H9 (cell line): Measurements from ENCODE around the gene TMEM109. TPM values are rescaled to one million over a fixed set of nuclear protein-coding genes. Genes with fewer than 3 reads are reported as not detected.

Experiments used
- DNase-seq: peaks from one replicate; pipeline ENCODE4 v3.0.0-alpha.2; 2017
- H2AFZ ChIP-seq: one replicate; pipeline ENCODE4 v1.6.1; 2013; ENCODE audit warnings: mild to moderate bottlenecking, low read length, control low read depth, moderate library complexity
- H2AK5ac ChIP-seq: 2 replicates; pipeline ENCODE4 v1.6.1; 2013; ENCODE audit warnings: low read length, control low read depth, mixed read lengths; ENCODE audit not compliant: insufficient read length
- H2BK120ac ChIP-seq: one replicate; pipeline ENCODE4 v1.6.1; 2013; ENCODE audit warnings: low read depth, mild to moderate bottlenecking, low read length, control low read depth, inconsistent platforms; ENCODE audit not compliant: poor library complexity, severe bottlenecking
- H2BK12ac ChIP-seq: 2 replicates; pipeline ENCODE4 v1.6.1; 2013; ENCODE audit warnings: low read length, control low read depth, mixed read lengths, low read depth; ENCODE audit not compliant: insufficient read length
- H2BK15ac ChIP-seq: 2 replicates; pipeline ENCODE4 v1.6.1; 2013; ENCODE audit warnings: low read depth, low read length, control low read depth
- H2BK20ac ChIP-seq: one replicate; pipeline ENCODE4 v1.6.1; 2013; ENCODE audit warnings: low read depth, mild to moderate bottlenecking, low read length, control low read depth, inconsistent platforms; ENCODE audit not compliant: poor library complexity, severe bottlenecking
- H2BK5ac ChIP-seq: 2 replicates; pipeline ENCODE4 v1.6.1; 2013; ENCODE audit warnings: low read length, control low read depth, mixed read lengths; ENCODE audit not compliant: insufficient read length
- H3K14ac ChIP-seq: 2 replicates; pipeline ENCODE4 v1.6.1; 2013; ENCODE audit warnings: low read length, control low read depth; ENCODE audit not compliant: insufficient read depth
- H3K18ac ChIP-seq: 2 replicates; pipeline ENCODE4 v1.6.1; 2013; ENCODE audit warnings: low read depth, mild to moderate bottlenecking, mixed read lengths, low read length, control low read depth; ENCODE audit not compliant: insufficient read length
- H3K23ac ChIP-seq: 2 replicates; pipeline ENCODE4 v1.6.1; 2013; ENCODE audit warnings: low read length, control low read depth, mixed read lengths, low read depth; ENCODE audit not compliant: insufficient read length
- H3K23me2 ChIP-seq: 2 replicates; pipeline ENCODE4 v1.6.1; 2013; ENCODE audit warnings: low read depth, mild to moderate bottlenecking, mixed read lengths, low read length, control low read depth; ENCODE audit not compliant: insufficient read length, poor library complexity, severe bottlenecking
- H3K27ac ChIP-seq: 2 replicates; pipeline ENCODE4 v1.5.1; 2013; ENCODE audit warnings: low read length, control low read depth, mixed read lengths, low read depth; ENCODE audit not compliant: insufficient read length
- H3K27me3 ChIP-seq: 2 replicates; pipeline ENCODE4 v1.6.1; 2013; ENCODE audit warnings: low read length, control low read depth, inconsistent platforms; ENCODE audit not compliant: insufficient read depth
- H3K4ac ChIP-seq: 2 replicates; pipeline ENCODE4 v1.6.1; 2013; ENCODE audit warnings: low read depth, mild to moderate bottlenecking, control low read depth, inconsistent platforms, low read length, moderate library complexity
- H3K4me1 ChIP-seq: 2 replicates; pipeline ENCODE4 v1.6.1; 2013; ENCODE audit warnings: low read length, control low read depth, inconsistent platforms; ENCODE audit not compliant: insufficient read depth
- H3K4me2 ChIP-seq: 2 replicates; pipeline ENCODE4 v1.6.1; 2013; ENCODE audit warnings: low read length, control low read depth, mixed read lengths; ENCODE audit not compliant: insufficient read length, insufficient read depth
- H3K56ac ChIP-seq: 2 replicates; pipeline ENCODE4 v1.6.1; 2013; ENCODE audit warnings: low read depth, mild to moderate bottlenecking, mixed read lengths, low read length, control low read depth; ENCODE audit not compliant: insufficient read length
- H3K79me1 ChIP-seq: 2 replicates; pipeline ENCODE4 v1.6.1; 2013; ENCODE audit warnings: low read depth, mild to moderate bottlenecking, moderate library complexity, low read length, control low read depth, inconsistent platforms; ENCODE audit not compliant: insufficient read depth, poor library complexity, severe bottlenecking
- H3K79me2 ChIP-seq: 2 replicates; pipeline ENCODE4 v1.6.1; 2013; ENCODE audit warnings: low read length, control low read depth, inconsistent platforms; ENCODE audit not compliant: insufficient read depth
- H3K9ac ChIP-seq: 2 replicates; pipeline ENCODE4 v1.6.1; 2013; ENCODE audit warnings: low read length, control low read depth, mixed read lengths; ENCODE audit not compliant: insufficient read length; ENCODE audit errors: extremely low read depth
- H3K9me3 ChIP-seq: one replicate; pipeline ENCODE4 v1.6.1; 2013; ENCODE audit warnings: low read depth, low read length, inconsistent platforms; ENCODE audit not compliant: control insufficient read depth
- H3T11ph ChIP-seq: one replicate; pipeline ENCODE4 v1.6.1; 2013; ENCODE audit warnings: mild to moderate bottlenecking, low read length, control low read depth, inconsistent platforms
- H4K20me1 ChIP-seq: one replicate; pipeline ENCODE4 v1.6.1; 2013; ENCODE audit not compliant: control insufficient read depth, insufficient read length, insufficient read depth
- H4K5ac ChIP-seq: 2 replicates; pipeline ENCODE4 v1.6.1; 2013; ENCODE audit warnings: low read depth, mild to moderate bottlenecking, mixed read lengths, low read length, control low read depth; ENCODE audit not compliant: insufficient read length
- H4K8ac ChIP-seq: replicated peaks from 2 replicates; pipeline ENCODE4 v1.6.1; 2013; ENCODE audit warnings: low read length, control low read depth, mixed read lengths, low read depth; ENCODE audit not compliant: insufficient read length
- H4K91ac ChIP-seq: 2 replicates; pipeline ENCODE4 v1.6.1; 2013; ENCODE audit warnings: low read depth, mild to moderate bottlenecking, moderate library complexity, mixed read lengths, low read length, control low read depth; ENCODE audit not compliant: insufficient read length
- H3K27ac Mint-ChIP-seq, 3 experiments: 2 replicates in 2 of 3; 3 replicates in 1 of 3; pipeline ENCODE4 v1.8.0; 2020 to 2021; ENCODE audit warnings: mixed read lengths in 3 of 3, mild to moderate bottlenecking in 1 of 3, moderate library complexity in 1 of 3
- H3K27me3 Mint-ChIP-seq: 2 replicates; pipeline ENCODE4 v1.8.0; 2021; ENCODE audit warnings: low read depth, mild to moderate bottlenecking, moderate library complexity, mixed read lengths
- H3K36me3 Mint-ChIP-seq, 3 experiments: 2 replicates in 2 of 3; 3 replicates in 1 of 3; pipeline ENCODE4 v1.8.0; 2020 to 2021; ENCODE audit warnings: low read depth in 3 of 3, mixed read lengths in 3 of 3; ENCODE audit not compliant: insufficient read depth in 1 of 3
- H3K4me1 Mint-ChIP-seq, 2 experiments: 2 replicates each; pipeline ENCODE4 v1.8.0; 2020; ENCODE audit warnings: mixed read lengths in 2 of 2
- H3K4me3 Mint-ChIP-seq, 2 experiments: 2 replicates in 1 of 2; 3 replicates in 1 of 2; pipeline ENCODE4 v1.8.0; 2020 to 2021; ENCODE audit warnings: mild to moderate bottlenecking in 2 of 2, mixed read lengths in 2 of 2, moderate library complexity in 1 of 2
- H3K9me3 Mint-ChIP-seq, 2 experiments: 2 replicates in 1 of 2; 3 replicates in 1 of 2; pipeline ENCODE4 v1.8.0; 2020; ENCODE audit warnings: mild to moderate bottlenecking in 2 of 2, mixed read lengths in 2 of 2, moderate library complexity in 1 of 2
- WGBS: extraction: QIAGEN DNeasy Blood & Tissue Kit; methylation state at CpG from one replicate; pipeline ENCODE4 v1.1.7; 2013; ENCODE audit warnings: missing lambda C conversion rate, low lambda C conversion rate, mixed read lengths; ENCODE audit not compliant: insufficient read length; ENCODE audit errors: extremely low coverage; 5-methylcytosine and 5-hydroxymethylcytosine counted together
- total RNA-seq: library from RNA; stranded (reverse); gene quantifications from 2 replicates; pipeline ENCODE4 v1.2.1, GENCODE V29; 2021
- TF ChIP-seq, protein P1 (sequence below): fragments of 200-600 bp; sonication (generic); conservative IDR thresholded peaks from 3 replicates; pipeline ENCODE4 v1.8.0; 2021; ENCODE audit warnings: antibody characterized with exemption, mild to moderate bottlenecking

The TMEM109 gene
- total RNA-seq, 1 experiment from 2014 or later: 38.0 TPM

DNA sequence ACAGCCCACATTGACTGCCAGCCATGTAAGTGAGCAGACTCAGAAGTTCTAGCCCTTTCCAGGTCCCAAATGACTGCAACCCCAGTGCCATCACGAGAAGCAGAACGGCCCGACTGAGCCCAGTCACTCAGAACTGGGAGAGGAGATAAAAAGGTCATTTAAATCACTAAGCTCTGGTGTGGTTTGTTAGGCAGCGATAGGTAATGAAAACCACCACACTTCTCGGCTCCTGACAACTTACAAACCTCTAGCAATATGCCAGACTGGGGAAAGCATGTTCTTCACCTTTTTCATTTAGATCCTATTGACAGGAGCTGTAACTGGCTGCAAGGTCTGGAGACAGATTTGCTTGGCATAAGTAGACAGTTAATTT lies 31.3 kb downstream of the TMEM109 start:
- no peak for DNase-seq
- Histone ChIP-seq H3K27me3 (no peaks in the 10 kb centered on the region), H2AFZ (no peak overlapping the region), H3K4me1 (no peaks in the 10 kb centered on the region), H3K9ac (no peak overlapping the region), H2BK20ac (no peak overlapping the region), H4K91ac (no peak overlapping the region), H4K5ac (no peak overlapping the region), H3K79me1 (no peaks in the 10 kb centered on the region), H3K14ac (no peak overlapping the region), H2AK5ac (no peak overlapping the region), H3K27ac (no peak overlapping the region), H2BK15ac (no peak overlapping the region), H4K20me1 (no peaks in the 10 kb centered on the region), H2BK12ac (no peak overlapping the region), H3K79me2 (no peaks in the 10 kb centered on the region), H2BK5ac (no peak overlapping the region), H3K23ac (no peak overlapping the region), H3K56ac (no peak overlapping the region), H2BK120ac (no peak overlapping the region), H4K8ac (no peak overlapping the region), H3K4ac (no peak overlapping the region), H3K4me2 (no peak overlapping the region), H3K18ac (no peak overlapping the region), H3K9me3 (no peaks in the 10 kb centered on the region), H3T11ph (no peak overlapping the region), H3K23me2 (no peaks in the 10 kb centered on the region)
- Mint-ChIP-seq H3K4me3 (no peak overlapping the region), H3K36me3 (peaks cover 0 to 9% (median 2%) of the 10 kb centered on the region in 3 experiments; a peak in 4 of 7 replicates), H3K27me3 (peaks cover 19% of the 10 kb centered on the region), H3K9me3 (no peaks in the 10 kb centered on the region; a peak in 1 of 5 replicates), H3K27ac (no peak overlapping the region), H3K4me1 (peaks cover 25 to 33% of the 10 kb centered on the region in 2 experiments)
- TF ChIP-seq, protein P1, sequence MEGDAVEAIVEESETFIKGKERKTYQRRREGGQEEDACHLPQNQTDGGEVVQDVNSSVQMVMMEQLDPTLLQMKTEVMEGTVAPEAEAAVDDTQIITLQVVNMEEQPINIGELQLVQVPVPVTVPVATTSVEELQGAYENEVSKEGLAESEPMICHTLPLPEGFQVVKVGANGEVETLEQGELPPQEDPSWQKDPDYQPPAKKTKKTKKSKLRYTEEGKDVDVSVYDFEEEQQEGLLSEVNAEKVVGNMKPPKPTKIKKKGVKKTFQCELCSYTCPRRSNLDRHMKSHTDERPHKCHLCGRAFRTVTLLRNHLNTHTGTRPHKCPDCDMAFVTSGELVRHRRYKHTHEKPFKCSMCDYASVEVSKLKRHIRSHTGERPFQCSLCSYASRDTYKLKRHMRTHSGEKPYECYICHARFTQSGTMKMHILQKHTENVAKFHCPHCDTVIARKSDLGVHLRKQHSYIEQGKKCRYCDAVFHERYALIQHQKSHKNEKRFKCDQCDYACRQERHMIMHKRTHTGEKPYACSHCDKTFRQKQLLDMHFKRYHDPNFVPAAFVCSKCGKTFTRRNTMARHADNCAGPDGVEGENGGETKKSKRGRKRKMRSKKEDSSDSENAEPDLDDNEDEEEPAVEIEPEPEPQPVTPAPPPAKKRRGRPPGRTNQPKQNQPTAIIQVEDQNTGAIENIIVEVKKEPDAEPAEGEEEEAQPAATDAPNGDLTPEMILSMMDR: no peak
- no CpG with 5 or more reads among the region's 5 CpGs for WGBS
